DOHH2 (cell line): ENCODE data around the gene OR6N1.

Experiments used
- H3F3A ChIP-seq: fragments of 200-600 bp; sonication (generic), shearing (Covaris generic); 2 replicates; pipeline ENCODE4 v1.6.0; 2016; ENCODE audit warnings: antibody characterized with exemption, mild to moderate bottlenecking; ENCODE audit not compliant: control insufficient read depth, insufficient read depth
- H3K27ac ChIP-seq: fragments of 200-600 bp; sonication (generic); 2 replicates; pipeline ENCODE4 v1.5.1; 2014; ENCODE audit warnings: low read depth, mild to moderate bottlenecking, low read length, moderate library complexity
- H3K27me3 ChIP-seq: fragments of 200-600 bp; sonication (generic); 2 replicates; pipeline ENCODE4 v1.6.1; 2014; ENCODE audit warnings: mild to moderate bottlenecking, low read length, mixed read lengths; ENCODE audit not compliant: control insufficient read depth
- H3K36me3 ChIP-seq: fragments of 200-600 bp; sonication (generic); 2 replicates; pipeline ENCODE4 v1.6.1; 2014; ENCODE audit warnings: mild to moderate bottlenecking, low read length, moderate library complexity, mixed read lengths; ENCODE audit not compliant: control insufficient read depth
- H3K4me1 ChIP-seq: fragments of 200-600 bp; sonication (generic); 2 replicates; pipeline ENCODE4 v1.6.1; 2014; ENCODE audit warnings: mild to moderate bottlenecking, low read length, mixed read lengths; ENCODE audit not compliant: control insufficient read depth
- H3K4me2 ChIP-seq: fragments of 200-600 bp; sonication (generic); 2 replicates; pipeline ENCODE4 v1.6.0; 2014; ENCODE audit warnings: mild to moderate bottlenecking, low read length, moderate library complexity
- H3K4me3 ChIP-seq: fragments of 200-600 bp; sonication (generic); 2 replicates; pipeline ENCODE4 v1.5.1; 2014; ENCODE audit warnings: mild to moderate bottlenecking, low read length, mixed read lengths
- H3K79me2 ChIP-seq: fragments of 200-600 bp; sonication (generic); 2 replicates; pipeline ENCODE4 v1.6.1; 2014; ENCODE audit warnings: mild to moderate bottlenecking, low read length, mixed read lengths; ENCODE audit not compliant: control insufficient read depth
- H3K9me2 ChIP-seq: fragments of 200-600 bp; sonication (generic); replicated peaks from 2 replicates; pipeline ENCODE4 v1.6.1; 2014; ENCODE audit warnings: mild to moderate bottlenecking, low read length, mixed read lengths; ENCODE audit not compliant: control insufficient read depth
- H3K9me3 ChIP-seq: fragments of 200-600 bp; sonication (generic); 2 replicates; pipeline ENCODE4 v1.6.1; 2014; ENCODE audit warnings: antibody characterized with exemption, low read length, mixed read lengths; ENCODE audit not compliant: control insufficient read depth, insufficient read depth
- H4K20me1 ChIP-seq: fragments of 200-600 bp; sonication (generic); 2 replicates; pipeline ENCODE4 v1.6.0; 2014; ENCODE audit warnings: low read depth, mild to moderate bottlenecking, antibody characterized with exemption, low read length, moderate library complexity; ENCODE audit not compliant: control insufficient read depth, insufficient read depth
- EZH2phosphoT487 ChIP-seq: fragments of 200-600 bp; sonication (generic); IDR thresholded peaks from 2 replicates; pipeline ENCODE4 v1.6.1; 2017; ENCODE audit warnings: borderline replicate concordance, mild to moderate bottlenecking, antibody characterized with exemption, low read length, moderate library complexity, mixed read lengths
- TF ChIP-seq, protein P1 (sequence below): fragments of 200-600 bp; sonication (generic); IDR thresholded peaks from one replicate; pipeline ENCODE4 v1.5.1; 2014; ENCODE audit warnings: antibody characterized with exemption, mild to moderate bottlenecking, low read depth, low read length; ENCODE audit not compliant: poor library complexity, severe bottlenecking

The OR6N1 gene

DNA sequence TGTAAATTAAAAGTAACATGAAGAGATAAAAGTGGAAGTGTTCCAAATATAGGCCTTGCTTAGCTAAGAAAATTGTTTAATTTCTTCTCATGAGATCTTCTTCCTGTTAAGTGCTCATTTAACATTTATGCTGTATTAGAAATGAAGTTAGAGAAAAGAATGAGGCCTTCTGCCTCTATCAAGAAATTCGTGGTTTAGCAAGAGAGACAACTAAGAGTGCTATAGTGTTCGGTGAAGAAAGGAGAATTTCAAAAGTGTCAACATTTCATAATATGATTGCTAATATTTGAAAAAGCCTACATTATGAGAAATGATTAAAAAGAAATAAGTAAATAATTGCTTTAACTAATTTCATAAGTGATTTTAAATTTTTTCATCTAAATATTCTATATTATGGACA is 40.3 kb upstream of the OR6N1 start:
- no peaks in the 10 kb centered on the region for H3K9me3 ChIP-seq
- H3K27ac ChIP-seq: no peak overlapping the region
- H3K9me2 ChIP-seq: no peaks in the 10 kb centered on the region
- H3K79me2 ChIP-seq: no peaks in the 10 kb centered on the region
- no peaks in the 10 kb centered on the region for H3K27me3 ChIP-seq
- H3K4me3 ChIP-seq: no peak overlapping the region
- no peaks in the 10 kb centered on the region for H3K36me3 ChIP-seq
- no peaks in the 10 kb centered on the region for H3K4me1 ChIP-seq
- no peaks in the 10 kb centered on the region for H3F3A ChIP-seq
- H3K4me2 ChIP-seq: no peak overlapping the region
- H4K20me1 ChIP-seq: no peaks in the 10 kb centered on the region
- TF ChIP-seq, protein P1, sequence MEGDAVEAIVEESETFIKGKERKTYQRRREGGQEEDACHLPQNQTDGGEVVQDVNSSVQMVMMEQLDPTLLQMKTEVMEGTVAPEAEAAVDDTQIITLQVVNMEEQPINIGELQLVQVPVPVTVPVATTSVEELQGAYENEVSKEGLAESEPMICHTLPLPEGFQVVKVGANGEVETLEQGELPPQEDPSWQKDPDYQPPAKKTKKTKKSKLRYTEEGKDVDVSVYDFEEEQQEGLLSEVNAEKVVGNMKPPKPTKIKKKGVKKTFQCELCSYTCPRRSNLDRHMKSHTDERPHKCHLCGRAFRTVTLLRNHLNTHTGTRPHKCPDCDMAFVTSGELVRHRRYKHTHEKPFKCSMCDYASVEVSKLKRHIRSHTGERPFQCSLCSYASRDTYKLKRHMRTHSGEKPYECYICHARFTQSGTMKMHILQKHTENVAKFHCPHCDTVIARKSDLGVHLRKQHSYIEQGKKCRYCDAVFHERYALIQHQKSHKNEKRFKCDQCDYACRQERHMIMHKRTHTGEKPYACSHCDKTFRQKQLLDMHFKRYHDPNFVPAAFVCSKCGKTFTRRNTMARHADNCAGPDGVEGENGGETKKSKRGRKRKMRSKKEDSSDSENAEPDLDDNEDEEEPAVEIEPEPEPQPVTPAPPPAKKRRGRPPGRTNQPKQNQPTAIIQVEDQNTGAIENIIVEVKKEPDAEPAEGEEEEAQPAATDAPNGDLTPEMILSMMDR: no peak

DNA sequence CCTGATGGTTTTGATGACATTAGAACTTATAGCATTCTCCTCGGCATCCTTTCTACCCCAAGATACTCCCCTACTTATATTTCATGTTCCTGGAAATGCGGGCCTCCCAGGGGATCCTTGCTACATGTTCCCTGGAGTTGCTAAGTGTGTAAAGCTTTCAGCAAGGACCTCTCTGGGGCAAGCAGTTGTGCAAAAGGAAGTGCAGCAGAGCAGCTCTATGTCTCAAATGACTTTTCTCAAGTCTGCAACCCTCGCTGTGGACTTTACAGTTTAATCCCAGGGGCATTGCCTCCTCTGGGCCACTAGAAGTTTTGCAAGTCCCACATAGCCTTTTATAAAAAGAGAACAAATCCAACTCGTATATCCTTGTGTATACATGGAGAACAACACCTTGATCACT is 38.3 kb upstream of the OR6N1 start:
- H3K79me2 ChIP-seq: no peaks in the 10 kb centered on the region
- no peaks in the 10 kb centered on the region for H3F3A ChIP-seq
- H3K9me3 ChIP-seq: no peaks in the 10 kb centered on the region
- H3K4me3 ChIP-seq: no peak overlapping the region
- H3K27me3 ChIP-seq: peaks cover 2% of the 10 kb centered on the region; the same call in 1 of the 2 replicates
- no peak for TF ChIP-seq EZH2phosphoT487
- TF ChIP-seq, protein P1: no peak
- no peaks in the 10 kb centered on the region for H3K9me2 ChIP-seq
- H3K4me1 ChIP-seq: no peaks in the 10 kb centered on the region
- H4K20me1 ChIP-seq: no peaks in the 10 kb centered on the region
- no peak overlapping the region for H3K27ac ChIP-seq
- H3K36me3 ChIP-seq: no peaks in the 10 kb centered on the region
- no peak overlapping the region for H3K4me2 ChIP-seq

DNA sequence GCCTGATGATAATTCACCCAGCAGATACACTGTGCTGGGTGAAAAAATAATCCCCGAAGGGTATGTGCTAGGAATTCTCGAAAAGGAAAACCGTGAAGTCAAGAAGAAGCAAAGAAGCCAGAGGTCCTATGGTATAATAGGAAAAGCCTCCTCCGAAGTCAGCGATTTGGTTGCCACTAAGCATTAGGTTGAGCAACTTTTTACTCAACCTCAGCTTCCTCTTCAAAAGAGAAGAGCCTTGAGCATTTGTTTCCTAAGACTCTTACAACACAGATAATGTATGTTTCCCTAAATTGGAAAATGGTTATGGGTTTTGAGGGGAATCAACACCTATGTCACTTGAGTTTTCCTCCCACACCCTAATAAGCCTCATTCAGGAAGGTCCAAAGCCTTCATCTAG is 37.9 kb upstream of the OR6N1 start:
- Histone ChIP-seq H3K4me3 (no peak overlapping the region), H3K36me3 (no peaks in the 10 kb centered on the region), H3F3A (no peaks in the 10 kb centered on the region), H3K79me2 (no peaks in the 10 kb centered on the region), H3K4me1 (no peaks in the 10 kb centered on the region), H4K20me1 (no peaks in the 10 kb centered on the region), H3K9me3 (no peaks in the 10 kb centered on the region), H3K27me3 (peaks cover 2% of the 10 kb centered on the region; the same call in 1 of the 2 replicates), H3K9me2 (no peaks in the 10 kb centered on the region), H3K4me2 (no peak overlapping the region), H3K27ac (no peak overlapping the region)
- no peak for TF ChIP-seq EZH2phosphoT487
- TF ChIP-seq, protein P1: no peak

DNA sequence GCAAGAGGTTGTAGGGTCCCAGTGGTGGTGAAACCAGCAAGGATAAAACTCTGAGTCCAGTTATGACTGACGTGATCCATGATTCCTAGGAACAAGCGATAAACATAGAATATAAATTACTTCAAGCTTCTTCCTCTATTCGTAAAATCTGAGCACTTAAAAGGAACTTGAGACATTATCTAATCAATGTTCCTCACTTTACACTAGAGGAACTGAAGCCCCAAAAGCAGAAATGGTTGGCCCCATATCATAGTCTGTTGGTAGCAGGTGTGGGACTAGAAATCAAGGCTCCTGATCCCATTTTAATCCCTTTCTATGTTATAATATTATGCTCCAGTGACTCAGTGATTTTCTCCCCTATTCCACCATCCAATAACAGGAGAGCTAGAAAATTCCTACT is 37.3 kb upstream of the OR6N1 start:
- no peak overlapping the region for H3K4me3 ChIP-seq
- no peak for TF ChIP-seq EZH2phosphoT487
- TF ChIP-seq, protein P1: no peak

More for the DNA sequence above, 37.3 kb upstream of the OR6N1 start:
- no peaks in the 10 kb centered on the region for H3K36me3 ChIP-seq
- peaks cover 2% of the 10 kb centered on the region for H3K27me3 ChIP-seq
- no peak overlapping the region for H3K27ac ChIP-seq
- no peaks in the 10 kb centered on the region for H3K9me3 ChIP-seq
- H3K4me2 ChIP-seq: no peak overlapping the region
- no peaks in the 10 kb centered on the region for H3K9me2 ChIP-seq
- no peaks in the 10 kb centered on the region for H3K79me2 ChIP-seq
- no peaks in the 10 kb centered on the region for H3F3A ChIP-seq
- H4K20me1 ChIP-seq: no peaks in the 10 kb centered on the region
- H3K4me1 ChIP-seq: no peaks in the 10 kb centered on the region
